Fibroblast of pulmonary artery (primary cell): ENCODE data around the gene PLCL1.

Experiments
- DNase-seq: peaks from one replicate; pipeline ENCODE4 v3.0.0-alpha.2; 2010; ENCODE audit warnings: low read depth
- H3K4me3 ChIP-seq: replicated peaks from 2 replicates; pipeline ENCODE4 v1.5.1; 2011; ENCODE audit warnings: low read depth, mild to moderate bottlenecking, control low read depth, low read length, moderate library complexity
- TF ChIP-seq, protein P1 (sequence below): IDR thresholded peaks from 2 replicates; pipeline ENCODE4 v1.5.1; 2011; ENCODE audit warnings: mild to moderate bottlenecking, control low read depth, low read length, inconsistent platforms; ENCODE audit errors: missing control alignments

The PLCL1 gene

GRCh38 chr2:197985029-197985638 is 180.7 kb downstream of the PLCL1 start:
- no peak overlapping the region for H3K4me3 ChIP-seq
- TF ChIP-seq, protein P1, sequence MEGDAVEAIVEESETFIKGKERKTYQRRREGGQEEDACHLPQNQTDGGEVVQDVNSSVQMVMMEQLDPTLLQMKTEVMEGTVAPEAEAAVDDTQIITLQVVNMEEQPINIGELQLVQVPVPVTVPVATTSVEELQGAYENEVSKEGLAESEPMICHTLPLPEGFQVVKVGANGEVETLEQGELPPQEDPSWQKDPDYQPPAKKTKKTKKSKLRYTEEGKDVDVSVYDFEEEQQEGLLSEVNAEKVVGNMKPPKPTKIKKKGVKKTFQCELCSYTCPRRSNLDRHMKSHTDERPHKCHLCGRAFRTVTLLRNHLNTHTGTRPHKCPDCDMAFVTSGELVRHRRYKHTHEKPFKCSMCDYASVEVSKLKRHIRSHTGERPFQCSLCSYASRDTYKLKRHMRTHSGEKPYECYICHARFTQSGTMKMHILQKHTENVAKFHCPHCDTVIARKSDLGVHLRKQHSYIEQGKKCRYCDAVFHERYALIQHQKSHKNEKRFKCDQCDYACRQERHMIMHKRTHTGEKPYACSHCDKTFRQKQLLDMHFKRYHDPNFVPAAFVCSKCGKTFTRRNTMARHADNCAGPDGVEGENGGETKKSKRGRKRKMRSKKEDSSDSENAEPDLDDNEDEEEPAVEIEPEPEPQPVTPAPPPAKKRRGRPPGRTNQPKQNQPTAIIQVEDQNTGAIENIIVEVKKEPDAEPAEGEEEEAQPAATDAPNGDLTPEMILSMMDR = no peak
- no peak for DNase-seq

DNA sequence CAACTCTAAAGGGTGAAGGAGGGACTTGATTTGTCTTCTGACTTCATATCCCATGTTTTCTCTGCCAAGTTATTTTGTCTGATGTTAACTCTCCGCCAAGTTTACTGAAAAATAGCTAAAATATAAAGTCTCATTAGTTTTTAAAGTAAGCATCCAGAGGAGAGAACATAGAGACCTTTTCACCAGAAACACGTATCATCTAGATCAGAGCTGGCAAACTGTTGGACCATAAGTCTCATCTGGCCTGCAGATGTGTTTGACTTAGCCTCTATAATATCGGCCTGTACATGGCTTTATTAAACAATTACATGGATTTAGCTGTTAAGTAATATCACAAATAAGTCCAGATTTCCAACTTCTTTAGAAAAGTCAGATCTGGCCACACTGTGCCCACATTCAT is 182.6 kb downstream of the PLCL1 start:
- DNase-seq = no peak
- TF ChIP-seq, protein P1 = no peak
- H3K4me3 ChIP-seq = no peak overlapping the region

- DNase-seq = no peak
- H3K4me3 ChIP-seq = no peak overlapping the region
- TF ChIP-seq, protein P1 = no peak
These were observed 186.0 kb downstream of the PLCL1 start for GRCh38 chr2:197990356-197990755.

DNA sequence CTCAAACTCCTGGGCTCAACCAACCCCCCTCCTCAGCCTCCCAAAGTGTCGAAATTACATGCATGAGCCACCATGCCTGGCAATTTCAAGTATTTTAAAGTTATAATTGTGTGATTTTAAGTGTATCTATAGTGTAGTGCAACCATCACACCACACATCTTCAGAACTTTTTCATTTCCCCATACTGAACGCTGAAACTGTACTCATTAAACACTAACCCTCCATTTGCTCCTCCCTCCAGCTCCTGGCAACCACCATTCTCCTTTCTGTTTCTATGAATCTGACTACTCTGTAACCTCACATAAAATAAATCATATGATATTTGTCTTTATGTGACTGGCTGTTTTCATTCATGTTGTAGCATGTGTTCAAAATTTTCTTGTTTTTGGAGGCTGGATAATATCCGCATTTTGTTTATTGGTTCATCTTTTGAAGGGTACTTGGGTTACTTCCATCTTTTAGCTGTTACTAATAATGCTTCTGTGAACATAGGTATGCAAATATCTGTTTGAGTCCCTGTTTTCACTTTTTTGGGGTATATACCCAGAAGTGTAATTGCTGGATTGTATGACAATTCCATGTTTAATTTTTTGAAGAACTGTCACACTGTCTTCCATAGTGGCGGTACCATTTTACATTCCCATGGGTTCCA is 188.2 kb downstream of the PLCL1 start:
- TF ChIP-seq, protein P1 = no peak
- no peak overlapping the region for H3K4me3 ChIP-seq
- DNase-seq = no peak

GRCh38 chr2:197993363-197993762 is 189.0 kb downstream of the PLCL1 start:
- no peak for DNase-seq
- H3K4me3 ChIP-seq = no peak overlapping the region
- TF ChIP-seq, protein P1 = no peak

DNA sequence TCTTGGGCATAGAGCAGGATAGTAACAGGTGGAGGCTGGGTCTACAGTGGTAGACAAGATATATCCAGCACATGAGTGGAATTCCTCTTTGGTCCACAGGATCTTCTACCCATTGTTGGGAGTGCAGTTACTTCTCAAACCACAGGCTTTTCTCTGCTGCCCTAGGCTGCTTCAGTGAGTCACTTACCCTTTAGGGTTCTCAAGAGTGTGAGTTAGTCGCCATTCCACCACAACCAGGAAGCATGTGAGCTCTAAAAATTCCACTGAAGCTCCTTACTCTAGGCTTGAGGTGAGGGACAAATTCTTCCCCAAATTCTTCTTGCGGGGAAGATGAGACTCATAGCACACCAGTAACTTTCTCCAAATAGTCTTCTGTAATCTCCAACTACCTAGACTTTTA is 189.4 kb downstream of the PLCL1 start:
- H3K4me3 ChIP-seq = no peak overlapping the region
- no peak for DNase-seq
- TF ChIP-seq, protein P1 = no peak

DNA sequence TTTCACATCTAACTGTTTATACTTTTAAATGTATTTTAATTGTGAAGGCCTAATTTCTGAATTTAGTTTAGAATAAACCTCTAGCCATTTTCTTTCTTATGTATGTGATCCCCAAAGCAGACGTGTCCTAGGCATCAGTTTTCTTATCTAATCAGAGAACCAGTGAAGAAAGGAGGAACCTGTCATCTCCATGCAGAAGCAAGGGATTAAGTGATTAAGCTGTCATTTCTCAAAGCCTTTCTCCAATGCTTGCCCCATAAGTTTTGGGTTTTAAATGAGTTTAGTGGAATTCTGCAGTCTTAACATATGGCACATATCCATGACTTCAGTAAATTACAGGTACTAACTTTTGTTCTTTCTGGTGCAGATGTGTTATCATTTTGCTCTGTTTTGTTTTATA is 190.4 kb downstream of the PLCL1 start:
- no peak overlapping the region for H3K4me3 ChIP-seq
- TF ChIP-seq, protein P1 = no peak

More for the DNA sequence above, 190.4 kb downstream of the PLCL1 start:
- DNase-seq = no peak
